Raji (cell line): ENCODE measurements around the gene CYS1.

Experiments used
- POLR2A ChIP-seq: IDR thresholded peaks from 2 replicates; pipeline ENCODE4 v1.6.1; 2011; ENCODE audit warnings: low read depth, low read length, control low read depth; ENCODE audit not compliant: insufficient read depth

CYS1 gene

GRCh38 chr2:10101491-10101890 lies 21.3 kb upstream of the CYS1 start:
- no peak for TF ChIP-seq POLR2A

- TF ChIP-seq POLR2A, result no peak
Observed at GRCh38 chr2:10097352-10098148, 17.3 kb upstream of the CYS1 start.

- no peak for TF ChIP-seq POLR2A
Observed at GRCh38 chr2:10096641-10097040, 16.4 kb upstream of the CYS1 start.

- no peak for TF ChIP-seq POLR2A
Observed at GRCh38 chr2:10095175-10095574, 15.0 kb upstream of the CYS1 start.

- no peak for TF ChIP-seq POLR2A
Observed at GRCh38 chr2:10094271-10094814, 14.1 kb upstream of the CYS1 start.

- TF ChIP-seq POLR2A, result no peak
Observed at GRCh38 chr2:10091182-10091888, 11.1 kb upstream of the CYS1 start.

- no peak for TF ChIP-seq POLR2A
Observed at GRCh38 chr2:10089565-10090190, 9.5 kb upstream of the CYS1 start.

- TF ChIP-seq POLR2A, result no peak
Observed at GRCh38 chr2:10087360-10087759, 7.1 kb upstream of the CYS1 start.

GRCh38 chr2:10086950-10087349 lies 6.7 kb upstream of the CYS1 start:
- no peak for TF ChIP-seq POLR2A

GRCh38 chr2:10085668-10086059 lies 5.5 kb upstream of the CYS1 start:
- no peak for TF ChIP-seq POLR2A

GRCh38 chr2:10085043-10085667 lies 4.9 kb upstream of the CYS1 start:
- TF ChIP-seq POLR2A, result no peak

GRCh38 chr2:10084223-10084865 lies 4.1 kb upstream of the CYS1 start:
- no peak for TF ChIP-seq POLR2A

GRCh38 chr2:10083692-10084211 lies 3.5 kb upstream of the CYS1 start:
- no peak for TF ChIP-seq POLR2A

GRCh38 chr2:10083046-10083445 lies 2.8 kb upstream of the CYS1 start:
- TF ChIP-seq POLR2A, result no peak

- no peak for TF ChIP-seq POLR2A
Observed at GRCh38 chr2:10080536-10081304, 509 bp upstream of the CYS1 start.
